Stimulated activated CD8-positive, alpha-beta memory T cell treated with anti-CD3 and anti-CD28 coated beads, Interleukin-15, amount 100 ng/mL, for 24 hours (primary cell): ENCODE measurements around the gene TAOK2.
"Not testable (repeated sequence)": the region's sequence is repeated elsewhere in the genome, so short reads cannot be mapped to it uniquely, and the experiment has no call there.

ENCODE experiments used
- DNase-seq: peaks from one replicate; pipeline ENCODE4 v3.0.0-alpha.2; 2020; ENCODE audit warnings: low read depth

The TAOK2 gene

DNA sequence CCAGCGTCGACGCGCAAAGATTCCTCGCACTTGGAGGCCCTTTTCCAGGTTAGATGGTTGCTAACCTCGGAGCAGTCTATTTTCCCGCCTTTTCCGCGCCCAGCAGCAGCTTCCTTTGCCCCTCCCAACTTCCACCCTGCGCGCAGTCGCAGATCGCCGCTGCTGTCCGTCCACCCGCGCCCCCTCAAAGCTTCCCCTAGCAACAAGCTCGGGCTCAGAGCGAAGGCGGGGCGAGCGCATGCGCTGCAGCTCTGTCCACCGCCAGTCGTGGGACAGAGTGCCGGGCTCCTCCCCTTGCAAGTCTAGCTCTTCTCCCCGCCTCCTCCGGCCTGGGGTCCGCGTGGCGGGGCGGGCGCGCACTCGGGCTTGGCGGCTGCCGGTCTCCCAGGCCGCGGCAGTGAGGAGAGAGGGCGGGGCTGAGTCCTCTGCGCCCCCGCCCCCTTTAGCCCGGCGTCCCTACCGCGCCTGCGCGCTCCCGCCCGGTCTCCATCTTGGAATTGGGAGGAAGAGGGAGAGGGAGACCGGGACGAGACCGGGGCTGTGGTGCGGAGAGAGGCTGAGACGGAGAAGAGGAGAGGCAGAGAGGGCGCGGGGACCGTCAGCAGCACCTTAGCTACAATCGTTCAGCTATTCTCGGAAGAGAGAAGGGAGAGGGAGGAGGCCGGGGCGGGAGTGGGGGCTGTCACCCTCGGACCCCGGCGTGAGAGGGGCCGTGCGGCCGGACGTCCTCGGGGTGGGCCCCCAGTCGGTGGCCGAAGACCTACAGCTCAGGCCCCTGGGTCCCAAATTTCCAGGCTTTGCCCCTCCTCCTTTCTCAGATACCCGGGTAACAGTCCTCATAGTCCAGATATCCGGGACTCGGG, at the start of gene TAOK2:
TAOK2 (plus strand) TSS at position 485 of the 863 bp plus-strand sequence. CDS start 3,905 bp downstream, outside the sequence.
- peak; percentile 88 for DNase-seq

- DNase-seq, result no peak
Measured at GRCh38 chr16:29925105-29925756, 48.4 kb upstream of the TAOK2 start.

DNA sequence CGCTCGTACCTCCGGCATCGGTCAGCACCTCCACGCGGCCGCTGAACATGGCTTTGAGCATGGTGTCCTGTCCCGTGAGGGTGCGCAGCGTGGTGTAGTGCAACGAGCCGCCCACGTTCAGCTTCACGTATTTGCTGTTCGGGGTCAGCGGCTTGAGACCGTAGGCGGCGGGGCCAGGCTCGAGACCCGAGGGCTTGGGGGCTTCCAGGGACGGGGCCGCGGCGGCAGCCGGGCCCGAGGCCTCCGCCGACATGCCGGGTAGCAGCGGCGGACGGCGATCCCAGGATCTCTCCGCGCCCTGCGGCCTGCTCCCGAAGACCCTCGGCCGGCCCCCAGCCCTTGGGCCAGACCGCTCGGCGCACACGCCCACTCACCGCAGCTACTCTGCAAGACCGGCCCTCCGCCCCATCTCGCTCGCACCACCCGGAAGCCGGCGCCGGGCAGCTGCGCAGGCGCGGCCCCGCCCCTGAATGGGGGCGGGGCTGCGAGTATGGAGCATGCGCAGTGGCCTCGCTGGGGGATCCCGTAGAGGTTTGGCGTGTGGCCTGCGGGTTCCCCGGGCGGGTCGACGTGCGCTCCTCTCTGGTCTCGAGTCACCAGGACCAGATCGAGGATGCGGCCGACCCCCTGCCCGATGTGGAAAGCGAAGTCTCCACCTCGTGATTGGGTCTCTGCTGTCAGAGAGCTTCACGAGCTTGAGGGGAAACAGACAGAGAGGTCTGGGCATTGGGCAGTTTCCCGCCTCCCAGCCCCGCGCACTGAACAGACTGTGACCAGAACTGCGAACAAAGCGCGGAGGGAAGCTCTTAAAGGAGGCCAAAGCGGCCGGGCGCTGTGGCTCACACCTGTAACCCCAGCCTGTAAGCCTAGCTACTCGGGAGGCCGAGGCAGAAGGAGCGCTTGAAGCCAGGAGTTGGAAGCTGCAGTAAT, 47.6 kb upstream of the TAOK2 start, which contains the start of gene KCTD13:
KCTD13 (minus strand) TSS at position 446 of the 930 bp plus-strand sequence; CDS start at position 253, 193 bp downstream.
- peak; percentile 91 for DNase-seq

- no peak for DNase-seq
Measured at GRCh38 chr16:29926711-29927052, 47.0 kb upstream of the TAOK2 start.

DNA sequence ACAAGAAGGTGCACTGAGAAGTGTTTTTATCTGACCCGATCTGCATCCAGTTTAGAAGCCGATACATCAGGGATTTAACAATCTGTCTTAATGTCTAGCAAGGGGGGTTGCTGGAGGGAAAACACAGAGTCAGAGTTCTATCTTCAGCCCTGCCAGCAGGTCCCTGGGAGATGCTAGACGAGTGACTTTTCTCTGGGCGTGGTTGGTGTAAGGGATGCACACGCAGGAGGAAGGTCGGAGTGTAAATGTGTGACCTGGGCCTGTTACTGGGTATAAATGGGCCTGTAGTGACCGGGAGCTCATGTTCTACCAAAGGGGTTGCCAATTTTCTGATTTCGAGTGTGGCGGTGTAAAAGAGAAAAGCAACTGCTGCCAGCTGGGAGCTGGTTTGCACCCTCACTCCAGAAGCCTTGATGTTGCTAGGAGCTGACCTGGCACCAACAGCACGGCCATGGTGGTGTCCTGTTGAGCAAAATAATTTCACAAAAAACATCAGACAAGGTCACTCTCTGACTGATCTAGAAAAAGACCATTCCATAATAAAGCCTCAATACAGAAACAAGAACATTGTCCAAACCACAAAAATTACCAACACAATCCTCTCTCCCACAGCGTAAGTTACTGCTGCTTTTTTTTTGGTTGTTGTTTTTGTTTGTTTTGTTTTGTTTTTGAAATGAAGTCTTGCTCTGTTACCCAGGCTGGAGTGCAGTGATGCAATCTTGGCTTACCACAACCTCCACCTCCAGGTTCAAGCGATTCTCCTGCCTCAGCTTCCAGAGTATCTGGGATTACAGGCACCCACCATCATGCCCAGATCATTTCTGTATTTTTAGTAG, 46.4 kb upstream of the TAOK2 start:
- DNase-seq, result no peak

- not testable (repeated sequence) for DNase-seq
Measured at GRCh38 chr16:29931750-29932149, 41.9 kb upstream of the TAOK2 start.

DNA sequence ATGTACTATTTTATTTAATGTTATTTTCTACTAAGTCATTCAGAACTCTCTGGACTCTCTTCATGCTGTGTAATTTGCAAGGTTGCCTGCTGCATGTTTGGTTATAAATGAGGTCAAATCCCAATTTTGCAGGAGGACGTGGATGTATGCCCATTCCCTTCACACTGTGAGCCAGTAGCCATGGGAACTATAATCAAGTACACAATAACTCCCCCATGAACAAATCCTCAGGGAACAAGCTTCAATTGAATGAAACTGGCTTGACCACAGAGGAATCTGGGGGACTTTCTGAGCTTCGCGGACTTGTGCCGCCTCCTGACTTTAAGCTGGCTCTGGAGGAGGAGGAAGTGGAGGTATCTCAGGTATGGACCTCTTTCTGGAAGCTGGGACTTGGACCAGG, 33.0 kb upstream of the TAOK2 start:
- no peak for DNase-seq

- no peak for DNase-seq
Measured at GRCh38 chr16:29943846-29944799, 29.5 kb upstream of the TAOK2 start.

DNA sequence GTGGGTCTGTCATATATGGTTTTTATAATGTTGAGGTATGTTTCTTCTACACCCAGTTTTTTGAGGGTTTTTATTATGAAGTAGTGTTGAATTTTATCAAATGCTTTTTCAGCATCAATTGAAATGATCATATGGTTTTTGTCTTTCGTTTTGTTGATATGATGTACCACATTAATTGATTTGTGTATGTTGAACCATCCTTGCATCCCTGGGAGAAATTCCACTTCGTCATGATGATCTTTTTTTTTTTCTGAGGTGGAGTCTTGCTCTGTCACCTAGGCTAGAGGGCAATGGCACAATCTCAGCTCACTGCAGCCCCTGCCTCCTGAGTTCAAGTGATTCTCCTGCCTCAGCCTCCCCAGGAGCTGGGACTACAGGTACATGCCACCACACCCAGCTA, 25.8 kb upstream of the TAOK2 start:
- DNase-seq, result no peak

- no peak for DNase-seq
Measured at GRCh38 chr16:29950806-29951461, 22.7 kb upstream of the TAOK2 start.

GRCh38 chr16:29951625-29952365, 21.9 kb upstream of the TAOK2 start:
- no peak for DNase-seq

- no peak for DNase-seq
Measured at GRCh38 chr16:29958756-29959155, 14.9 kb upstream of the TAOK2 start.

DNA sequence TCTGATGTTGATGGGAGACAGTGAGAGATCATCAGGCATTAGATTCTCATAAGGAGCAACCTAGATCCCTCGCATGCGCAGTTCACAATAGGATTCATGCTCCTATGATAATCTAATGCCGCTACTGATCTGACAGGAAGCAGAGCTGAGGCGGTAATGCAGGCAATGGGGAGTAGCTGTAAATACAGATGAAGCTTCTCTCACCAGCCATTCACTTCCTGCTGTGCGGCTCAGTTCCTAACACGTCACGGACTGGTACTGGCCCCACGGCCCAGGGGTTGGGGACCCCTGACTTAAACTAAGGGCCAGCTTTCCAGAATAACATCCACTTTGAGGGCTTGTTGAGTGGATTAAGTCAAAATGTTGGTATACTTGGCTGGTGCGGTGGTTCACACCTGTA, 14.4 kb upstream of the TAOK2 start:
- DNase-seq, result no peak

DNA sequence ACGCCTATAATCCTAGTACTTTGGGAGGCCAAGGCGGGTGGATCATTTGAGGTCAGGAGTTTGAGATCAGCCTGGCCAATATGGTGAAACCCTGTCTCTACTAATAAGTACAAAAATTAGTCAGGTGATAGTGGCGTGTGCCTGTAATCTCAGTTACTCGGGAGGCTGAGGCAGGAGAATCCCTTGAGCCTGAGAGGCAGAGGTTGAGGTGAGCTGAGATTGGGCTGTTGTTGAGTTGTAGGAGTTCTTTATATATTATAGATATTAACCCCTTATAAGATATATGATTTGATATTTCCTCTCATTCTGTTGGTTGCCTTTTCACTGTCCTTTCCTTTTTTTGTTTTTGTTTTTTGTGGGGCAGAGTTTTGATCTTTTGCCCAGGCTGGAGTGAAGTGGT, 13.8 kb upstream of the TAOK2 start:
- DNase-seq, result not testable (repeated sequence)

GRCh38 chr16:29961127-29961478, 12.6 kb upstream of the TAOK2 start:
- no peak for DNase-seq

DNA sequence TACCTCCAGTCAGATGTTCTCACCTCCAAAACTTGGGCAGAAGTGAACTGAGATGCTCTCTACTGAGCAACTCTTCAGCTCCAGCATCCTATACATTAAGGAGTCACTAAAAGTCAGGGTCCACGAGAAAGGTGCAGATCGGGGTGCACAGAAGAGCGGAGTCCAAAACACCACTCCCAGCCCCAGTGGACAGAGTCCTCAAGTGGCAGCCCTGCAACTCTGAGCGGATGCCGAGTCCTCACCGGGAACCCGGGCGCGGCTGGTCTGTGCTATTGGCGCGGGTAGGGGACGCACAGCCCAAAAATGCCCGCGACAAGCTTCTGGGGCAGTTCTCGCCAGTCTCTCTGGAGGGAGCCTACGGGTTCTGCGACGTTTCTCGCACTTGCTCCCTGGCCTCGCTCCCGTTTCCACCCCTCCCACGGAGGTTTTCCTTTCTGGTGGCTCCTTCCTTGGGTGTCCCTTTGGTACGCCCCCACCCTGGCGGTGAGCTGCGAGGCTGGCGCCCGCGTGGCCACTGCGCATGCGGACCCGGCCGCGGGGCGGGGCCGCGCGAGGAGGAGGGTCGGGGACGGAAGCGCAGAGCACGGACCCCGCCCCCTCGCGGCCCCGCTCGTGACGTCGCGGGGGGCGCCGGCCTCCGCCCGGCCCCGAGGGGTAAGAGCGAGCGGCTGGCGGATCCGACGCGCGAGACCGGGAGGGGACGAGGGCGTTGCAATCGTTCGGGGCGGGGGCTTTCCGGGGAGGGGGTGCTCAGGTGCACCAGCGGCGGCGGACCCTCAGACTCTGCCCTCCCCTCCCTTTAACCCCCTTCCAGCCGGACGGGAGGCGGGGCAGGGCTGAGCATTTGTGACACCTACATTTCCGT, 12.0 kb upstream of the TAOK2 start, which contains the start of gene TMEM219:
TMEM219 (plus strand) TSS at position 601 of the 865 bp plus-strand sequence. CDS start 1,065 bp downstream, outside the sequence.
- DNase-seq, result peak; percentile 85

GRCh38 chr16:29962344-29962994, 11.2 kb upstream of the TAOK2 start:
- no peak for DNase-seq
